ENCODE measurements around the gene TMEM88.

TMEM88 gene

GRCh38 chr17:7830616-7831015 is 24.2 kb upstream of the TMEM88 start:
- no peaks in the 10 kb centered on the region for H3K9me3 ChIP-seq (replicated peaks; ENCODE audit: insufficient read depth, low read length)
- H3K4me2 ChIP-seq (ENCODE audit: low read depth, low read length): no peak overlapping the region
- no peak for DNase-seq
- TF ChIP-seq EZH2 (optimal IDR thresholded peaks at IDR 0.05; ENCODE audit: low read depth, low read length) (no peak), EZH2phosphoT487 (IDR thresholded peaks at IDR 0.05; ENCODE audit: low read length) (no peak), CTCF (IDR thresholded peaks at IDR 0.05; ENCODE audit: low read length) (no peak)
- no peak overlapping the region for H3K9ac ChIP-seq (ENCODE audit: low read length)
- H3K4me1 ChIP-seq (ENCODE audit: low read length): peaks cover 7% of the 10 kb centered on the region; the same call in 1 of the 2 replicates
- no peaks in the 10 kb centered on the region for H3K9me2 ChIP-seq (replicated peaks; ENCODE audit: insufficient read depth, low read length)
- peaks cover 75% of the 10 kb centered on the region for H3K27me3 ChIP-seq (replicated peaks; ENCODE audit: insufficient read depth, low read length)
- H3F3A ChIP-seq (ENCODE audit: insufficient read depth, low read length): peaks cover 10% of the 10 kb centered on the region; the same call in 1 of the 2 replicates
- H2AFZ ChIP-seq (ENCODE audit: low read length): no peak overlapping the region
- H3K36me3 ChIP-seq (replicated peaks; ENCODE audit: insufficient read depth, low read length): no peaks in the 10 kb centered on the region
- no peaks in the 10 kb centered on the region for H3K79me2 ChIP-seq (ENCODE audit: low read length)
- no peak overlapping the region for H3K4me3 ChIP-seq (ENCODE audit: low read length)
- H4K20me1 ChIP-seq (ENCODE audit: insufficient read depth, low read length): no peaks in the 10 kb centered on the region
- H3K27ac ChIP-seq (ENCODE audit: low read length): no peak overlapping the region

- H3K9ac ChIP-seq (ENCODE audit: low read length): no peak overlapping the region
- H3K4me3 ChIP-seq (ENCODE audit: low read length): no peak overlapping the region
- no peaks in the 10 kb centered on the region for H4K20me1 ChIP-seq (ENCODE audit: insufficient read depth, low read length)
- no peaks in the 10 kb centered on the region for H3K79me2 ChIP-seq (ENCODE audit: low read length)
- H3K36me3 ChIP-seq (replicated peaks; ENCODE audit: insufficient read depth, low read length): no peaks in the 10 kb centered on the region
- H3F3A ChIP-seq (ENCODE audit: insufficient read depth, low read length): peaks cover 16% of the 10 kb centered on the region
- no peak for DNase-seq
- no peaks in the 10 kb centered on the region for H3K9me3 ChIP-seq (replicated peaks; ENCODE audit: insufficient read depth, low read length)
- no peak overlapping the region for H3K4me2 ChIP-seq (ENCODE audit: low read depth, low read length)
- H3K4me1 ChIP-seq (ENCODE audit: low read length): peaks cover 9% of the 10 kb centered on the region; the same call in 1 of the 2 replicates
- H3K27ac ChIP-seq (ENCODE audit: low read length): no peak overlapping the region
- TF ChIP-seq EZH2phosphoT487 (IDR thresholded peaks at IDR 0.05; ENCODE audit: low read length) (no peak), CTCF (IDR thresholded peaks at IDR 0.05; ENCODE audit: low read length) (no peak), EZH2 (optimal IDR thresholded peaks at IDR 0.05; ENCODE audit: low read depth, low read length) (no peak)
- no peaks in the 10 kb centered on the region for H3K9me2 ChIP-seq (replicated peaks; ENCODE audit: insufficient read depth, low read length)
- H3K27me3 ChIP-seq (replicated peaks; ENCODE audit: insufficient read depth, low read length): peaks cover 69% of the 10 kb centered on the region
- H2AFZ ChIP-seq (ENCODE audit: low read length): no peak overlapping the region
Measured at GRCh38 chr17:7831233-7831632, 23.6 kb upstream of the TMEM88 start.

GRCh38 chr17:7832431-7832830 is 22.4 kb upstream of the TMEM88 start:
- H3K4me3 ChIP-seq (ENCODE audit: low read length): no peak overlapping the region
- no peak overlapping the region for H2AFZ ChIP-seq (ENCODE audit: low read length)
- H3K27ac ChIP-seq (ENCODE audit: low read length): no peak overlapping the region
- peaks cover 26% of the 10 kb centered on the region for H3F3A ChIP-seq (ENCODE audit: insufficient read depth, low read length)
- H3K4me1 ChIP-seq (ENCODE audit: low read length): peaks cover 21% of the 10 kb centered on the region
- no peak overlapping the region for H3K4me2 ChIP-seq (ENCODE audit: low read depth, low read length)
- no peaks in the 10 kb centered on the region for H3K36me3 ChIP-seq (replicated peaks; ENCODE audit: insufficient read depth, low read length)
- no peaks in the 10 kb centered on the region for H3K9me3 ChIP-seq (replicated peaks; ENCODE audit: insufficient read depth, low read length)
- no peak overlapping the region for H3K9ac ChIP-seq (ENCODE audit: low read length)
- DNase-seq: no peak
- H3K9me2 ChIP-seq (replicated peaks; ENCODE audit: insufficient read depth, low read length): no peaks in the 10 kb centered on the region
- H3K27me3 ChIP-seq (replicated peaks; ENCODE audit: insufficient read depth, low read length): peaks cover 57% of the 10 kb centered on the region
- no peaks in the 10 kb centered on the region for H4K20me1 ChIP-seq (ENCODE audit: insufficient read depth, low read length)
- TF ChIP-seq EZH2phosphoT487 (IDR thresholded peaks at IDR 0.05; ENCODE audit: low read length): no peak
- TF ChIP-seq EZH2 (optimal IDR thresholded peaks at IDR 0.05; ENCODE audit: low read depth, low read length): no peak
- TF ChIP-seq CTCF (IDR thresholded peaks at IDR 0.05; ENCODE audit: low read length): no peak
- no peaks in the 10 kb centered on the region for H3K79me2 ChIP-seq (ENCODE audit: low read length)
